ENCODE measurements around the gene HOXA7. TPM values are rescaled to one million over a fixed set of nuclear protein-coding genes. Genes with fewer than 3 reads are reported as not detected.

Gene HOXA7
- total and polyA plus RNA-seq, 10 of the 15 experiments (the other 5 are each of a cell fraction or from before 2014, with no cell fraction given), result not detected

- TF ChIP-seq CEBPZ (IDR thresholded peaks at IDR 0.05; ENCODE audit: low read depth, low read length), result no peak
- TF ChIP-seq NBN (IDR thresholded peaks at IDR 0.05), result no peak
- TF ChIP-seq SKIL (IDR thresholded peaks at IDR 0.05; ENCODE audit: low read depth, poor library complexity, severe bottlenecking), result peak; percentile 31
- TF ChIP-seq BRCA1 (IDR thresholded peaks at IDR 0.05; ENCODE audit: low read depth, low read length), result no peak
- no peak for TF ChIP-seq MEF2B (IDR thresholded peaks at IDR 0.05; ENCODE audit: partially characterized antibody, poor library complexity, severe bottlenecking)
- TF ChIP-seq IKZF1 (conservative IDR thresholded peaks at IDR 0.05), result peak; percentile 67
- no peak for TF ChIP-seq NFYA (IDR thresholded peaks at IDR 0.05; ENCODE audit: borderline replicate concordance, low read depth, low read length)
- TF ChIP-seq SMARCA5 (IDR thresholded peaks at IDR 0.05), result no peak
- no peak for TF ChIP-seq GATAD2B (conservative IDR thresholded peaks at IDR 0.05; ENCODE audit: low read depth)
- no peak for TF ChIP-seq CHD4 (IDR thresholded peaks at IDR 0.05)
- no peak for TF ChIP-seq NFXL1 (IDR thresholded peaks at IDR 0.05; ENCODE audit: borderline replicate concordance)
- no peak for TF ChIP-seq ZNF687 (IDR thresholded peaks at IDR 0.05)
- TF ChIP-seq TCF12 (IDR thresholded peaks at IDR 0.05; ENCODE audit: low read depth, low read length), result no peak
- TF ChIP-seq CHD1 (IDR thresholded peaks at IDR 0.05; ENCODE audit: low read depth, low read length), result no peak
- TF ChIP-seq BCL3 (IDR thresholded peaks at IDR 0.05; ENCODE audit: borderline replicate concordance, insufficient read depth, low read depth, low read length, poor library complexity, severe bottlenecking), result peak; percentile 34
- no peak for TF ChIP-seq KAT2A (conservative IDR thresholded peaks at IDR 0.05; ENCODE audit: control insufficient read depth, low read depth, low read length)
- no peak for TF ChIP-seq IRF5 (IDR thresholded peaks at IDR 0.05; ENCODE audit: borderline replicate concordance)
- TF ChIP-seq KLF5 (IDR thresholded peaks at IDR 0.05; ENCODE audit: partially characterized antibody), result no peak
- TF ChIP-seq NR2F1 (conservative IDR thresholded peaks at IDR 0.05), result no peak
- no peak for TF ChIP-seq NR2C1 (IDR thresholded peaks at IDR 0.05)
Measured at GRCh38 chr7:27134392-27134791, 22.1 kb downstream of the HOXA7 start (continued).
